ENCODE results near the gene HMGCR.

The HMGCR gene

DNA sequence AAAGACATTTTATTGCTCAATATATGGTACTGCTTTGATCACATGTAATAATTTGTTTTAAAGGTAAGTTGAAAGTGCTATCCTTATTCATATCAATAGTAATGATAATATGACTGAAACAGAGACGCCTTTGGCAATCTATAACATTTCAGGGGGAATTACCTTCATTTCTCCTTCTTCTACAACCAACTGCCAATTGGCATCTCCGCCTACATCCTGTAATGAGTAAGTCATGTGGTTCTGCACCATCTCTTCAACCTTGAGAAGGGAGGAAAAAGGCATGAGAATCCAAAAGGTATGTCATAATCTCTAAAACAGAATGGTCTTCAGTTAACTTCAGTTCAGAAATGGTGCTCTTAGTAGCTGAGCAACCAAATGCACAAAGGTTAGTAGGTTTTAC is 52.4 kb downstream of the HMGCR start:
- FAIRE-seq = no peak

DNA sequence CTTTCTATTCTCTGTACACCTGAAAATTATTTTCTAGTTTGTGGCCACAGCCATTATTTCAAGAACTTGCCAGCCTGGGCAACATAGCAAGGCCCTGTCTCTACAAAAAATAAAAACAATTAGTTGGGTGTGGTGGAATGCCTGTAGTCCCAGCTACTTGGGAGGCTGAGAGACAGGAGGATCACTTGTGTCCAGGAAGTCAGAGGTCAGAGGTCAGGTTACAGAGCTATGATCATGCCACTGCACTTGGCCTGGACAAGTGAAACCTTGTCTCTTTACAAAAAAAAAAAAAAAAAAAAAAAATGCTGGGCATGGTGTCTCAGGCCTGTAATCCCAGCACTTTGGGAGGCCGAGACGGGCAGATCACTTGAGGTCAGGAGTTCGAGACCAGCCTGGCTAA is 58.3 kb downstream of the HMGCR start:
- no peak for FAIRE-seq

DNA sequence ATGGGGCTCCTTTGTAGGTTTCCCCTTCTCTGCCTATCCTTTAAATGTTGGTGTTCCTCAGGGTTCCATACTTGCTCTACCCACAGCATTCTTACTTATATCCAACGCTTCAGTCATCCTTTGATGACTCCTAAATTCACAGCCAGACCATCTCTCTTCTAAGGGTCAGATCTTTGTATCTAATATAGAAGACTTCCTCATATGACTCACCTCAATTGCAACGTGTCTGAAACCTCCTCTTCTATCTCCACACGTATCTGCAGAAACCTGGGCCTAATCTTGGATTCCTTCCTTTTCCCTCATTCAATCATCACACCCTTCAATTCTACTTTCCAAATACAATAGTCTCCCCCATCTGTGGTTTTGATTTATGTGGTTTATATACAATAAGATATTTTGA is 68.3 kb downstream of the HMGCR start:
- no peak for FAIRE-seq

Measured in TTC549 (cell line).